ENCODE data around the gene PLA2R1. TPM values are rescaled to one million over a fixed set of nuclear protein-coding genes. Genes with fewer than 3 reads are reported as not detected.
A peak's percentile ranks its signal among the peaks of the same experiment; 100 is the strongest.

The PLA2R1 gene
- polyA plus RNA-seq, 1 of the 3 experiments (the other 2 are of a cell fraction) = not detected

GRCh38 chr2:159921752-159922404 lies 140.5 kb downstream of the PLA2R1 start:
- Histone ChIP-seq H2AFZ (ENCODE audit: low read depth) (no peak overlapping the region), H3K4me2 (no peak overlapping the region), H3K79me2 (ENCODE audit: insufficient read depth) (no peaks in the 10 kb centered on the region), H3K4me1 (ENCODE audit: control insufficient read depth in 1 of 2, insufficient read depth in 2 of 2, low read depth in 1 of 2, low read length in 1 of 2) (no peaks in the 10 kb centered on the region), H3K9me3 (no peaks in the 10 kb centered on the region), H3K27ac (ENCODE audit: low read depth in 2 of 2, low read length in 1 of 2) (no peak overlapping the region), H3K27me3 (ENCODE audit: insufficient read depth) (no peaks in the 10 kb centered on the region), H3K36me3 (replicated peaks in 1 of 2; ENCODE audit: control insufficient read depth in 1 of 2, insufficient read depth in 2 of 2, low read length in 1 of 2) (no peaks in the 10 kb centered on the region), H3F3A (replicated peaks; ENCODE audit: insufficient read depth) (no peaks in the 10 kb centered on the region), H3K9me2 (no peaks in the 10 kb centered on the region), H3K9ac (no peak overlapping the region), H4K20me1 (ENCODE audit: insufficient read depth) (no peaks in the 10 kb centered on the region), H3K4me3 (ENCODE audit: low read depth in 2 of 2, low read length in 1 of 2) (no peak overlapping the region; a peak in 1 of 4 replicates)
- 71% methylated on average over 11 of the region's 17 CpGs for WGBS (ENCODE audit: low lambda C conversion rate)
- TF ChIP-seq SMC3 (IDR thresholded peaks at IDR 0.05; ENCODE audit: low read depth, low read length) (peak; percentile 23; the same call in 1 of the 2 replicates), TCF12 (IDR thresholded peaks at IDR 0.05) (no peak), RAD21 (IDR thresholded peaks at IDR 0.05; ENCODE audit: low read length) (peak; percentile 39)
- TF ChIP-seq, protein P1, sequence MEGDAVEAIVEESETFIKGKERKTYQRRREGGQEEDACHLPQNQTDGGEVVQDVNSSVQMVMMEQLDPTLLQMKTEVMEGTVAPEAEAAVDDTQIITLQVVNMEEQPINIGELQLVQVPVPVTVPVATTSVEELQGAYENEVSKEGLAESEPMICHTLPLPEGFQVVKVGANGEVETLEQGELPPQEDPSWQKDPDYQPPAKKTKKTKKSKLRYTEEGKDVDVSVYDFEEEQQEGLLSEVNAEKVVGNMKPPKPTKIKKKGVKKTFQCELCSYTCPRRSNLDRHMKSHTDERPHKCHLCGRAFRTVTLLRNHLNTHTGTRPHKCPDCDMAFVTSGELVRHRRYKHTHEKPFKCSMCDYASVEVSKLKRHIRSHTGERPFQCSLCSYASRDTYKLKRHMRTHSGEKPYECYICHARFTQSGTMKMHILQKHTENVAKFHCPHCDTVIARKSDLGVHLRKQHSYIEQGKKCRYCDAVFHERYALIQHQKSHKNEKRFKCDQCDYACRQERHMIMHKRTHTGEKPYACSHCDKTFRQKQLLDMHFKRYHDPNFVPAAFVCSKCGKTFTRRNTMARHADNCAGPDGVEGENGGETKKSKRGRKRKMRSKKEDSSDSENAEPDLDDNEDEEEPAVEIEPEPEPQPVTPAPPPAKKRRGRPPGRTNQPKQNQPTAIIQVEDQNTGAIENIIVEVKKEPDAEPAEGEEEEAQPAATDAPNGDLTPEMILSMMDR (IDR thresholded peaks at IDR 0.05) = peak; percentile 52
- ChIA-PET POLR2A (no interaction called here), CTCF (interaction anchor here (0.7 to 1.8 kb wide), 3 partner anchors 22 to 30 kb away, joined by 3 to 7 read pairs (median 6); no protein-coding TSS in a partner anchor)
- peak; percentile 56 for DNase-seq

- H3K9me3 ChIP-seq = no peaks in the 10 kb centered on the region
- no peaks in the 10 kb centered on the region for H3K79me2 ChIP-seq (ENCODE audit: insufficient read depth)
- H3K36me3 ChIP-seq (replicated peaks in 1 of 2; ENCODE audit: control insufficient read depth in 1 of 2, insufficient read depth in 2 of 2, low read length in 1 of 2) = no peaks in the 10 kb centered on the region
- H3F3A ChIP-seq (replicated peaks; ENCODE audit: insufficient read depth) = no peaks in the 10 kb centered on the region
- H3K4me1 ChIP-seq (ENCODE audit: control insufficient read depth in 1 of 2, insufficient read depth in 2 of 2, low read depth in 1 of 2, low read length in 1 of 2) = no peaks in the 10 kb centered on the region
- H3K4me2 ChIP-seq = no peak overlapping the region
- DNase-seq = no peak
- H3K9ac ChIP-seq = no peak overlapping the region
- H3K27ac ChIP-seq (ENCODE audit: low read depth in 2 of 2, low read length in 1 of 2) = no peak overlapping the region
- no peaks in the 10 kb centered on the region for H4K20me1 ChIP-seq (ENCODE audit: insufficient read depth)
- ChIA-PET POLR2A (no interaction called here), CTCF (no interaction called here)
- no peak overlapping the region for H2AFZ ChIP-seq (ENCODE audit: low read depth)
- TF ChIP-seq, protein P1 (IDR thresholded peaks at IDR 0.05) = no peak
- TF ChIP-seq NFIC (IDR thresholded peaks at IDR 0.05; ENCODE audit: borderline replicate concordance) = no peak
- TF ChIP-seq SMC3 (IDR thresholded peaks at IDR 0.05; ENCODE audit: low read depth, low read length) = no peak
- no peak for TF ChIP-seq RAD21 (IDR thresholded peaks at IDR 0.05; ENCODE audit: low read length)
- no peak for TF ChIP-seq EP300 (IDR thresholded peaks at IDR 0.05; ENCODE audit: borderline replicate concordance in 1 of 2, low read depth in 1 of 2, low read length in 1 of 2)
- no peak for TF ChIP-seq FOXM1 (IDR thresholded peaks at IDR 0.05; ENCODE audit: low read depth)
- no peak for TF ChIP-seq TCF12 (IDR thresholded peaks at IDR 0.05)
- TF ChIP-seq FOXJ3 (CRISPR knock-in tag; IDR thresholded peaks at IDR 0.05) = no peak
- TF ChIP-seq RFX5 (IDR thresholded peaks at IDR 0.05; ENCODE audit: low read length) = no peak
- TF ChIP-seq TEAD4 (IDR thresholded peaks at IDR 0.05; ENCODE audit: borderline replicate concordance, insufficient read depth) = no peak
- no peak for TF ChIP-seq EZH2phosphoT487 (IDR thresholded peaks at IDR 0.05; ENCODE audit: borderline replicate concordance, low read depth)
- no peak for TF ChIP-seq SIN3A (IDR thresholded peaks at IDR 0.05; ENCODE audit: borderline replicate concordance, low read depth, low read length)
- TF ChIP-seq, protein P2, sequence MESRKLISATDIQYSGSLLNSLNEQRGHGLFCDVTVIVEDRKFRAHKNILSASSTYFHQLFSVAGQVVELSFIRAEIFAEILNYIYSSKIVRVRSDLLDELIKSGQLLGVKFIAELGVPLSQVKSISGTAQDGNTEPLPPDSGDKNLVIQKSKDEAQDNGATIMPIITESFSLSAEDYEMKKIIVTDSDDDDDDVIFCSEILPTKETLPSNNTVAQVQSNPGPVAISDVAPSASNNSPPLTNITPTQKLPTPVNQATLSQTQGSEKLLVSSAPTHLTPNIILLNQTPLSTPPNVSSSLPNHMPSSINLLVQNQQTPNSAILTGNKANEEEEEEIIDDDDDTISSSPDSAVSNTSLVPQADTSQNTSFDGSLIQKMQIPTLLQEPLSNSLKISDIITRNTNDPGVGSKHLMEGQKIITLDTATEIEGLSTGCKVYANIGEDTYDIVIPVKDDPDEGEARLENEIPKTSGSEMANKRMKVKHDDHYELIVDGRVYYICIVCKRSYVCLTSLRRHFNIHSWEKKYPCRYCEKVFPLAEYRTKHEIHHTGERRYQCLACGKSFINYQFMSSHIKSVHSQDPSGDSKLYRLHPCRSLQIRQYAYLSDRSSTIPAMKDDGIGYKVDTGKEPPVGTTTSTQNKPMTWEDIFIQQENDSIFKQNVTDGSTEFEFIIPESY (IDR thresholded peaks at IDR 0.05; ENCODE audit: borderline replicate concordance, low read depth) = no peak
- no peak for TF ChIP-seq CHD2 (IDR thresholded peaks at IDR 0.05; ENCODE audit: low read length, partially characterized antibody)
- no peak for TF ChIP-seq MAX (IDR thresholded peaks at IDR 0.05; ENCODE audit: low read depth)
- no peak for TF ChIP-seq RXRA (IDR thresholded peaks at IDR 0.05; ENCODE audit: borderline replicate concordance, low read depth)
- TF ChIP-seq ELF1 (IDR thresholded peaks at IDR 0.05) = no peak
- no peaks in the 10 kb centered on the region for H3K9me2 ChIP-seq
- no peak overlapping the region for H3K4me3 ChIP-seq (ENCODE audit: low read depth in 2 of 2, low read length in 1 of 2)
- no peaks in the 10 kb centered on the region for H3K27me3 ChIP-seq (ENCODE audit: insufficient read depth)
- 71% methylated on average over 2 of the region's 2 CpGs for WGBS (ENCODE audit: low lambda C conversion rate)
Observed at GRCh38 chr2:159916511-159916910, 145.9 kb downstream of the PLA2R1 start.

Measured in SK-N-SH (cell line).